GM19372 (cell line): ENCODE data around the gene PGM2.
"Not testable (repeated sequence)": the region's sequence is repeated elsewhere in the genome, so short reads cannot be mapped to it uniquely, and the experiment has no call there.

Experiments used
- ATAC-seq: cut with Tn5 transposase; IDR thresholded peaks from one replicate; pipeline ENCODE4 v1.9.1; 2021; ENCODE audit warnings: mild to moderate bottlenecking, low read depth, moderate library complexity; ENCODE audit not compliant: unreplicated experiment

The PGM2 gene

GRCh38 chr4:37816006-37816405 is 10.5 kb upstream of the PGM2 start:
- no peak for ATAC-seq

- ATAC-seq, result no peak
Observed at GRCh38 chr4:37816719-37817118, 9.8 kb upstream of the PGM2 start.

- ATAC-seq, result no peak
Observed at GRCh38 chr4:37818752-37819151, 7.7 kb upstream of the PGM2 start.

DNA sequence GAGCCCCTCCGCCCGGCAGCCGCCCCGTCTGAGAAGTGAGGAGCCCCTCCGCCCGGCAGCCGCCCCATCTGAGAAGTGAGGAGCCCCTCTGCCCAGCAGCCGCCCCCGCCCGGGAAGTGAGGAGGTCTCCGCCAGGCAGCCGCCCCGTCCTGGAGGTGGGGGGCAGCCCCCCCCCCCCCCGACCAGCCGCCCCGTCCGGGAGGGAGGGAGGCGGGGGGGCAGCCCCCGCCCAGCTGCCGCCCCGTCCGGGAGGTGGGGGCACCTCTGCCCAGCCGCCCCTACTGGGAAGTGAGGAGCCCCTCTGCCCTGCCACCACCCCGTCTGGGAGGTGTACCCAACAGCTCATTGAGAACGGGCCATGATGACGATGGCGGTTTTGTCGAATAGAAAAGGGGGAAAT is 6.0 kb upstream of the PGM2 start:
- ATAC-seq, result not testable (repeated sequence)

- no peak for ATAC-seq
Observed at GRCh38 chr4:37821953-37822605, 4.4 kb upstream of the PGM2 start.

GRCh38 chr4:37825501-37825900 is 985 bp upstream of the PGM2 start:
- ATAC-seq, result not testable (repeated sequence)

GRCh38 chr4:37825968-37826294 is 555 bp upstream of the PGM2 start:
- peak; percentile 5 for ATAC-seq

DNA sequence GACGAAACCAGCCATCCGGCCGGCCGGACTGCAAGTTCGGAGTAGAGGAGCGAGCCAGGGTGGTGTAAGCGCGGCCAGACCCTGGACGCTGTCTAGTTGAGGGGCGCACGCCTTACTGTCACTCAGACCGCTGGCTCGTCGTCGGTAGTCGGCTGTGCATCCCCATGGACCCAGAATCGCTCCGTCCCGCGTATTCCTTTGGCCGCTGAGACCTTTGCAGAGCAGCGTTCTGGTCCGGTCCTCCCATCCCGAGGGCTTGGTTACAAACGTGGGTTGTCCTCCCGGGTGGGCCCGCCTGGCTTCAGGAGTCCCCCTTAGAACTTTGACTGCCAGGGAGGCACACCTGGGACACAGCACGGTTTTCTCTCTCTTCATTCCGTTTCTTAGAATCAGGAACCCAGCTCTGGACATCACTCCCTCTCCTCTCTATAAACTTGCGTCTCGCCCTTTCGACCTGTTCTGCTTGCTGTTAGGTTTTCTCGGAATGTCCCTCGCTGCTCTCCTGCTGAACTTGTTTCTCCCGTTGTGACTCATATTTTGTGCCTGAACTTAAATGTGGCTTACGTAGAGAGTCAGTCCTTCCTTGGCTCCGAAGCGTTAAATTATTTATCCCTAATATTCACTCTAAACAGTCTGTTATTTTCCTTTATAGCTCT is 672 bp downstream of the PGM2 start:
- peak; percentile 48 for ATAC-seq

DNA sequence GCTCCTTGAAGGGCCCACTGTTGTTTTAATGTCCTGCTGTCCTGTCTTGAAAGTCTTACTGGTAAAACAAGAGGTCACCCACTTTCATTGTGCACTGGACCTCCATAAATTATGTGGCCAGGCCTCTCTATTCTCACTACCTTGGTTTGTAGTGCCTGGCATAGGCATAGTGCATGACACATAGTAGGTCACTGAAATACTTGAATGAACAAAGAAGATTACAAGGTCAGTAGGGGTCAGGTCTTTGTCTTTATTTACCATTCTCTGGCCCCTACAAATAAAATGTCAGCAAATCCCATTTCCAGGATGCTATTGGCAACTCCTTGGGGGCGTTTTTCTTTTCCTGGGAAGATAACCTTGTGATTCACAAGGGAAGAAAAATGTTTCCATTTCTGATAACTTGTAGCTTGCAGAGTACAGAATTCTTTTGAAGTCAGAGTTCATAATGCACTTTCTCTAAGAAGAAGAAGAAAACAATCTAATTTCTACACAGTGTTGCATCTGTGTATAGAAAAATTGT is 1.4 kb downstream of the PGM2 start:
- no peak for ATAC-seq

GRCh38 chr4:37828843-37829242 is 2.4 kb downstream of the PGM2 start:
- ATAC-seq, result no peak

DNA sequence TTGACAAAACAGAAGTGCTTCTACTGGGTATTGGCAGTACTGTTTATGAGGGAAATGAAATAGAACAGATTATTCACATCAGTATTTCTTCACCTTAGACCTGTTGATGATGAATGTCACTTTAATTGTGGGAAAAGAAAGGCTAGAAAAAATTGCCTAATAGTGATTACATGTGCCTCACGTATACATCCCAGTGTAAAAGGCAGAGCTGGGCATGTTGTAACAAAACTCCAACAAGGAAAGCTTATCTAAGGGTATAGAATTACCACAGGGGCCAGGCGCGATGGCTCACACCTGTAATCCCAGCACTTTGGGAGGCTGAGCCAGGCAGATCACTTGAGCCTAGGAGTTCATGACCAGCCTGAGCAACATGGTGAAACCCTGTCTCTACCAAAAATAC is 4.2 kb downstream of the PGM2 start:
- no peak for ATAC-seq

DNA sequence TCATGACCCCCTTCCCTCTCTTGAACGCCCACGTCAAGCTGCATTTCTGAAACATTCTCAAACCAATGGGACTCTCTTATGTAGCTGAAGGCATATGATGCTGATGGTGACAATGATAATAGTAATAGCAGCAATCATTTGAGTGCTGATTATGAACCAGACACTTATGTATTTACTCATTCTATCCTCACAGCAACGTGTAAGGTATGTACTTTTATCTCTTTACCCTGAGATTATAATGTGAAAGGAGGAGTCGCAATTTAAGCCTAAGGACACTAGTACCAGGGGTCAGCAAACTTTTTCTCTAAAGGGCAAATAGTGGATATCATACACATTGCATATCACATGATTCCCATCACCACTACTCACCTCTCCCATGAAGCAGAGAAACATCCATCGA is 8.5 kb downstream of the PGM2 start:
- ATAC-seq, result no peak

DNA sequence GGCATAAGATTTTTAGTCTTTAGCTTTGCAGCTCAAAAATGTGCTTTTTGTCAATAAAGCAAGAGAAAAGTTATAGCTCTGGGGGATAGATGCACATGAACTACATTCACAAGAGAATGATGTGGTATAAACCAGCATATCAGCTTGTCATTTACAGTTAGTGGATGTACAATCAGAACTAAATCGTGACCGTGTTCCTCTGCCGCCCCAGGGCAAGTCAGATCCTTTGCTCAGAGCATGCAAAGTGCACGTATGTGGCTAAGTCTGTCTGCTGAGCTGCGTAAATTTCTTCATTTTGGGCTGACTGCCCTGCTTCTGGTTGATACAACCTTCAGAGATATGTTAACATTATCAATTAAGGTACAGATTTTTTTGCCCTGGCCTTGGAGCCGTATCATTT is 9.3 kb downstream of the PGM2 start:
- no peak for ATAC-seq

GRCh38 chr4:37836274-37836673 is 9.8 kb downstream of the PGM2 start:
- no peak for ATAC-seq

DNA sequence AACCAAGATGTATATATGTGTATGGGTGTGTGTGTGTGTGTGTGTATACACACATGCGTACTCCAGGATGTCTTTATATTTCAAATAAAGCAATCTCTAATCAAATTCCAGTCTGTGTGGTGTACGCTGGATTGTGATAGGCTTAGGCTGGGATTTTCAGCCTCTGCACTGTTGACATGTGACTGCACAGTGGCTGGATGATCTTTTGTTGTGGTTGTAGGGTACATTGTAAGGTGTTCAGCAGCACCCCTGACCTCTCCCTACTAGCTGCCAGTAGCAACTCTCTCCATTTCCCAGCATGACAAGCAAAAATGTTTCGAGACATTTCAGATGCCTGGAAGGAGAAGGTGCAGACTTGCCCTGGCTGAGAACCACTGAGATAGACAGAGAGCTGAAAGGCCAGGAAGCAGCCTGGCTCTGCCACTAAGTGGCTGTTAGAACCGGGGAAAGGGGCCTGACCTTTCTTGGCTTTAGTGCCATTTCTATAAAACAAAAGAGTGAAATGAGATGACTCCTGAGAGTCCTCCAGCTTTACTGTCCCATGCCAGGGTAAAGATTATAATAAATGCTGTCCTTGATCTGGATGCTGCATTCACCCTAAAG is 10.5 kb downstream of the PGM2 start:
- no peak for ATAC-seq

GRCh38 chr4:37837446-37837845 is 11.0 kb downstream of the PGM2 start:
- no peak for ATAC-seq

DNA sequence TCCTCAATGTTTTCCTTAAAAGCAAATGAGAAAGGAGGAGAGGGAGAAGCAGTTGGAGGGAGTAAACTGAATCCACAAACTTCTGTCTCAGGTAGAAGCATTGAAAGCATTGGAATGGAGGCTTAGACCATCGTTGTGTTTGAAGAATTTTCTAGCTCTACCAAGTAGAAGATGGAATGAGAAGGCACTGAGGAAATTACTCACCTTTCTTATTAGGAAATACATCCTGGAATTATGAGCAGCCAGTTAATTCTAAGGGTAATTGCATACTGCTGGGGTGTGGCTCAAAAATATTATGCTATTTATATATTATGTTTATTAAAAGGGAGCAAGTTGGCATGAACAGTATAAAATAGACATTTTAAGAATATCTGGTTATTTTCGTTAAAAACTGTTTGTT is 12.9 kb downstream of the PGM2 start:
- ATAC-seq, result no peak

- ATAC-seq, result no peak
Observed at GRCh38 chr4:37844204-37844603, 17.7 kb downstream of the PGM2 start.

- ATAC-seq, result no peak
Observed at GRCh38 chr4:37845201-37845600, 18.7 kb downstream of the PGM2 start.

GRCh38 chr4:37847311-37847884 is 20.9 kb downstream of the PGM2 start:
- no peak for ATAC-seq

DNA sequence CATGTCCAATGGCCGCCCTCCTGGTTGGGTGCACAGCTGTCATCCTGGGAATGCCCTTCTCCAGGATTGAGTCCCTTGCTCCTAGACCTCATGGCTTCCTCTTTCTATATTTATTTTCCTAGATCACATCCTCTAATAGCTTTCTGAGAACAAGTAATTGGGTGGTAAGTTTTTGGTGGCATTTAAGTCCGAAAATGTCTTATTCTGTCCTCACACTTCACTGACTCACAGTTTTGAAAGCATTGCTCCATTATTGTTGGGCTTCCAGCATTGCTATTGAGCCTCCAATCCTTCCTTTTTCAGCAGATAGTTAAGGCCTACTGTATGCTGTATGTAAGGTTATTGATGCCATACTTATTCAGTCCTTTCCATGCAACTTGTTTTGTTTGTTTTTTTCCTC is 25.9 kb downstream of the PGM2 start:
- no peak for ATAC-seq

DNA sequence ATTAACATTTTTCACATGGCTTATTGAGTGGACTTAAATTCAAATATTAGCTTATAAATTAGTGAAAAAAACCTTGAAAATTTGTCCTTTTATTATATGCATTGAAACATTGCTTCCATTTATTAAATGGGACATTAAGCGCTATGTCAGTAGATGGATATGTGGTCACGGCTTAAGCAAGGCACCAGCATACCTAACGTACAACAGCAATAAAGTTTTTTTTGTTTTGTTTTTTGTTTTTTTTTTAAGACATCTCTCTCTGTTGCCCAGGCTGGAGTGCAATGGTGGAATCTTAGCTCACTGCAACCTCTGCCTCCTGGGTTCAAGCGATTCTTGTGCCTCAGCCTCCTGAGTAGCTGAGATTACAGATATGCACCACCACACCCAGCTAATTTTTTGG is 31.6 kb downstream of the PGM2 start:
- ATAC-seq, result no peak
